HG03025 (cell line): ENCODE measurements around the gene TBC1D2B.
"Not testable (repeated sequence)": the region's sequence is repeated elsewhere in the genome, so short reads cannot be mapped to it uniquely, and the experiment has no call there.

Experiments
- ATAC-seq: cut with Tn5 transposase; IDR thresholded peaks from one replicate; pipeline ENCODE4 v1.9.1; 2021; ENCODE audit warnings: mild to moderate bottlenecking, moderate library complexity; ENCODE audit not compliant: unreplicated experiment, low FRiP score

The TBC1D2B gene

DNA sequence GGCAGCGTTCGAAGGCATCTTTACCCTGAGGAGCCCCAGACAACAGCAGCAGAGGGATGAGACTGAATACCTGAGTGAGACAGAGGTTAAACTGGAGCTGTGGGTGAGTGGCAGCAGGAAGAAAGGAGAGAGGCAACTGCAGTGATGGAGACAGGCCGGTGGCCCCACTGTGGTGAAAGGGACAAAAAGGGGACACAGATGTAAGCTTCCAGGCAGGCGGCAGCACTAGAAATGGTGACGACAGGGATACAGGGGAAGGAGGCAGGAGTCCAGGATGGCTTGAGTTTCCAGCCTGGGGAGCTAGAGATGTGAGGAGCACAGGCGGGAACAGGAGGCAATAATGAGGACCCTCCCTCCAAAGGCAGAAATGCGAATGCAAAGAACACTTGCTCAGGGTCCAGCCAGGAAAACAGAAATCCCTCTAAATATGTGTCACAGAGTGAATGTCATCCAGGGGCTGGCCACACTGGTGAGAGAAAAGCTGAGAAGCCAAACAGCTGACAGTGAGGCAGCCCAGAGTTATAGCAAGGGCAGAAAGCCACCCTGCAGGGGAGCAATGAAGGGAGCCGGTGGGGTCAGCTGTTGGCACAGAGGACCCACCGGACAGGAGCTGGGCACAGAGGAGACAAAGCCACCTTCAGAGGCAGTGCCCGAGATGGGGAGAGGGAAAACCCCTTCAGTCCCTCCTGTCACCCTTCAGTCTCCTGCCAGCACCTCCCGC is 70.1 kb downstream of the TBC1D2B start:
- ATAC-seq, result no peak

DNA sequence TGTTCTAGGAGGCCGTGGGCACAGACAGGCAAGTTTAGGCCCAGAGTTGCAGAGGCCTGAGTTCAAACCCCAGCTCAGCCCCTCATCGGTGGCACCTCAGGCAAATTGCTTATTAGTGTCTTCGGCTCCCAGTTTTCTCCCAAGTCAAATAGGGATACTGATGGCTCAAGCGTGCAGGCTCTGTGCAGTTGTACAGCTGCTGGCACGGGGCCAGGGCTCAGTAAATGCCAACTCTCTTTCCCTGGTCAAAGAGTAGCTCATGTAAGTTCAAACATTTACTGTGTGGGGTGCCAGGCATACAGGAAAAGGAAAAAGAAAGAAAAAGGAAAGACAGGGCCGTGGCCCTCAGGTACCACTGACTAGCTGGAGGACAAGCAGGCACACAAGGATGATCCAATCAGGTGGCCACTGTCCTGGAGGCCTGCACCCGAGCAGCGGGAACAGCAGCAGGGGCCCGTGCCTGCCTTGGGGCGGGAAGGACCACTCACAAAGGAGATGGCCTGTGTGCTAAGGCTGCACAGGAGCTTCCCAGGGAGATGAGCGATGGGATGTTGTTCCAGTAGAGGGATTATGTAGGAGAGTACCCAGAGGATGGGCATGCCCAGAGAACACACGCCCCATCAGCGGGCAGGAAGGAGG is 70.8 kb downstream of the TBC1D2B start:
- no peak for ATAC-seq

DNA sequence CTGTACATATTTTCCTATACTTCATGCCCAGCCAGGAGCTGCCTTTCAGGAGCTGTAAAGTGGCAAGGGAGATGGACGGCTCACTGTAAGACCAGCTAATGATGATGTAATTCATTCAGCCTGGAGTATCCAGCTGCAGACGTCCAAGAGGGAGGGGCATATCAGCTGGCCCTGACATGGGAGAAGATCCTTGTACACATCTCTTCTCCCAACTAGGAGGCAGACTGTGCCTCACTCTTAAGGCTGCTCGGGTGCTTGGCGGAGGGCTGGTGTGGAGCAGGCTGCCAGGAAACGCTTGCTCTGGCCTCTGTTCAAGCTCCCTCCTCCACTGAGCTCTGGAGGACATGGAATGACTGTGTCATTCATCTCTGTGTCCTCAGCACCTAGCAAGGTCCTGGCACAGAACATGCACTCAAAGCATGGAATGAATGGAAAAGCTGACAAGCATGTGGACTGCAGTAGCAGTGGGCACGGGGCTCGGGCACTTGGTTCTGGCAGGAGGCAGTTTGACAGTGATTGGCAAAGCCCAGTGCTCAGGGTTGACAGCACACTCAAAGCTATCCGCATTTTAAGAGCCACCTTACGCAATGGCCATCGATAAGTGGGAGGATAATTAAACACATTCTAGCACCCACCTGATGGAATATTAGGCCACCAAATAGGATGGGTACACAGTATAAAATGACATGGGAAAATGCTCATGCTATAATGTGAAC is 72.4 kb downstream of the TBC1D2B start:
- no peak for ATAC-seq

DNA sequence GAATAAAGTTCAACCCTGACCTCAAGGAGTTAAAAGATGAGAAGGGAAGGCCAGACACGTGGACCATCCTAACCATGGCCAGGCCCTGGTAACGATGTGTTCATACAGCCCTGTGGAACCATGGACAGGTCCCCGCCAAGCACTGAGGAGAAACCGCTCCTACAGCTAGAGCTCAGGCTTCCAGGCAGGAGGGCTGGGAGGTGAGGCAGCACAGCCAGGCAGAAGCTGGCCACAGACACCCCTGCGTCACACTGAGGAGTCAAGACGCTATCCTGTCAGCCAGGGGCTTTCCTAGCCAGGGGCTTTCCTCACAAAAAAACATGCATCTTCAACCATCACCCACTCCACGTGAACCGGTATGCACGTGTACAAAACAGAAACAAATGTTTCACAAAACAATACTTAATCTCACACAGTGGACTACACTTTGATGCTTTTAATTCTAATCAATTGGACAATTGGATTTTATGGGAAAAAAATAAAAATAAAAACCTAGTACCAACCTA is 73.2 kb downstream of the TBC1D2B start:
- no peak for ATAC-seq

DNA sequence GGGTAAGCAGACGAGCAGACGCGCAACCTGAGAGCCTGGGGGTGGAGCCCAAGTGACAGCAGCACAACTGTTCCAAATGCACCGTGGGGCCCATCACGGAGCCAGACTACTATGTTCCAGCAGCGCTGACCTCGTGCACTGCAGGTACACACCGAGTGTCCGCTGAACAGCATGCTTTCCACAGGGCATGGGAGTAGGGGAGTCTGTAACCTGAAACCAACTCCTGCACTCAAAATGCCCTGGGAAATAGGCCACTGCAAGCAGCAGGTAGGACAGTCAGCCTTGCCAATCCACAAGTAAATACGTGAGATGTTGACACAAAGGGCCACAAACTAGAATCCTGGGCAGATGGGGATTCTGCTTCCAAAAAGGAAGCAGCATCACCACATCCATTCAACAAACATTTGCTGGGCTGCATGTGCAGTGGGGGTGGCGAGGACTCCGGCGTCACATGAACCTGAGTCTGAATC is 73.9 kb downstream of the TBC1D2B start:
- no peak for ATAC-seq

DNA sequence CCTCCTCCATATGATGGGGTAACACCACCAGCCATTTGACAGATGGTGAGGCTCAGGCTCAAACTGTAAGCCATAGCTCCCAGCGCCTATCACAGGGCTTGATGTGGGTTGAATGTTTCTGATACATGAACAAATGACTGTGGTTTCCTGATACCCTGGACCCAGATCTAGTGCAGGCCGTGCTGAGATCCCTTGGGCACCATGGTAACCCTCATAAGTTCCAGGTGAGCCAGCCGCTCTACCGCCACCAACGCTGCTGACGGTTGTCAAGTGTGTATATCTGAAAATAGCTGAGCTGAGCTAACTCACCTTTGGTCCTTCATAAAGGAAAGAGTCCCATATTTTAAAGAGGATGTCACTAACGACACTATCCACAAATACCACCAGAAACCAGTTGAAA is 74.5 kb downstream of the TBC1D2B start:
- ATAC-seq, result no peak

DNA sequence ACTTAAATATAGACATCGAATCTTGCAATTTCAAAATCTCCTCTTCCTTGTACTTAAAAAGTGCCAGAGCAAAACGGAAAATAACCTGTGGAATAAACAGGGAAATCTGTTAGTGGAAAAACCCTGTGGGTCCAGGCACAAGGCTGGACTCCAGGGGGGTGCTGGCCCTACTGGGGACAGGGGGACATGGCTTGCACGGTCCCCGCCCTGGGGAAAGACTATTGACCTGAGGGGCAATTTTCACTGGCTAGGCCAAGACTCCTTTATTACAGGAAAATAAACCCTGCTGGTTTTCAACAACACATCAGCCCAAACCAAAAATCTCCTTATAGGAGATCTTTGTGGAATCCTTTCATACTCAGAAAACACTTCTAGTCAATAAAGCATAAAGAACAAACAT is 75.9 kb downstream of the TBC1D2B start:
- ATAC-seq, result no peak

DNA sequence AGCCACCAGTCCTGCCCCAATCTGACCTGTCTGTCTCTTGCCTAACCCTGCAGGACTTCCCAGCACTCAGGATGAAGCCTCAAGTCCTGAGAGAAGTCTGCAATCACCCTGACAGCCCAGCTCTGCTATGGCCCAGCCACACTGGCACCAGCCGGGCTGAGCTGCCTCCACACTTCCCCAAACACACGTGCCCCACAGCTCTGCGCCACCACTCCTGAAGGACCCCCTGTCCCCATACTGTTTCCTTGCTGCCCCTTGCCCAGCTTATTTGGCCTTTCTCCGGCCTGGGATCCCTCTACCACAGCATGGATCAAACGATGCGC is 76.6 kb downstream of the TBC1D2B start:
- ATAC-seq, result no peak

DNA sequence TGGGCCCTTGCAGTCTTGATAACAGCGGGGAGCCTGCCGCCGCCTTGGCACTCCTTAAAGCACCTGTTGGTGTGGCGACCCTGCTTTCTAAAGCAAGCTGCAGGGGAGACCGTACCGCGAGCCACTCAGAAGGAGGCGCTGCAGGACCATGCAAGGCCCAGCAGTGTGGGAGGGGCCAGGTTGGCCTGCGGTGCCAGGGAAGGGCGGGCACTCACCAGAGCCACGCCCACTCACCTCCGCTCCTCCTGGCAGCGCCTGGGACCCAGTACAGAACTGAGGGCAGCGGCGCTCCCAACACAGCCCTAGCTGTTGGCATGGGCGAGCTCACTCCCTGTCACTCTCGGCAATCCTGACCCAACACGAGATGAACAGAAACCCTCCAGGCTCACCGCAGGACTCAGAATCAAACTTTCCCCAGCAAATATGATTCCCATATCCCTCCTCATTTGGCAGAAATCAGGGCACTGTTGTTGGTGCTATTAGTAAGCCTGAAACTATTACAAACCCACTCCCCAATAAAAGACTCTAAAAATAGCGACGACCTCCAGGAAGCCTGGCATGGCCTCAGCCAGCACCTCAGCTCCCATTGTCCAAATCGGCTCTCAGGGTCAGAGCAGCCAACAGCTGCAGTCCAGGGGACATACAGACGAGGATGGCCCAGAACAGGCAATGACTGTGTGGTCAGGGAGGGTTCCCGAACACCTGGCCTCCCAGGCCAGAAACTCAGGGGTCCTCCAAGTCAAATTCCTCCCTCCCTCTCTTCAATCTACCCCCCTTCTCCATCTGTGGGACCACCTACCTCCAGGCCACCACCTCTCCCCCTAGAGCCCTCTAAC is 77.2 kb downstream of the TBC1D2B start:
- no peak for ATAC-seq

DNA sequence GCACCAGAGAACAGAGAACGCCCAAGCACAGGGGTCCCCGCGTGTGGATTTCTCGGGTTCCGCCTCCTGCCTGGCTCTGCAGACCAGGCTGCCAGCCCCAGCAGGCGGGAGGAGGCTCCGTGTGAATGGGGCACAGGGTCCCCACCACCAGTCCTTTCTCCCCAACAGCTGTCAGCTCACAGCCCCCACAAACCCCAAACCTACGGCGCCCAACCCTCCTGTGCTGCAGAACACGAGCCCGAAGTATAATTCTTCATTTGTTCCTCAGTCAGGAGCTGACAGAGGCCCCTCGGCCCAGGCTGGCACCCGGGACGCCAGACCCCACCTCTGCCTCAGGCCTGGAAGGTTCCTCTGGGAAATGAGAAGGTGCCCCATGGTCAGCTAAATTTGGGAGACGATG is 78.0 kb downstream of the TBC1D2B start:
- no peak for ATAC-seq

DNA sequence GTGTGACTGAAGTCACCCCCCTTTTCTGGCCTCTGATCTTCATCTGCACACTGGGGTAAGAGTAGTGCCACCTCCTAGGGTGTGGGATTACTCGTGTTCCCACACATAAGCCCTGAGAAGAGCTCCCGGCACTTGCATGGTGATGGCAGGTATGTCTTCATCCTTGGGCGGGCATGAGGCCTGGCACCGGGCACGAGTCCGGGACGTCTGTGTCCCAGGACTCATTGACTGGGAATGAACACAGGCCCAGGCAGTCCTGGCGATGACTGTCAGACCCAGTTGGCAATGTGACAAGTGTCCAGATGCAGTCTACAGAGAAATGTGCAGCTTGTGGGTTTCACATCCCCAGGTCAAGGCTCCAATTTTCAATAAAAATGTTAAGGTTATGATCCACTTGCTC is 78.9 kb downstream of the TBC1D2B start:
- no peak for ATAC-seq

DNA sequence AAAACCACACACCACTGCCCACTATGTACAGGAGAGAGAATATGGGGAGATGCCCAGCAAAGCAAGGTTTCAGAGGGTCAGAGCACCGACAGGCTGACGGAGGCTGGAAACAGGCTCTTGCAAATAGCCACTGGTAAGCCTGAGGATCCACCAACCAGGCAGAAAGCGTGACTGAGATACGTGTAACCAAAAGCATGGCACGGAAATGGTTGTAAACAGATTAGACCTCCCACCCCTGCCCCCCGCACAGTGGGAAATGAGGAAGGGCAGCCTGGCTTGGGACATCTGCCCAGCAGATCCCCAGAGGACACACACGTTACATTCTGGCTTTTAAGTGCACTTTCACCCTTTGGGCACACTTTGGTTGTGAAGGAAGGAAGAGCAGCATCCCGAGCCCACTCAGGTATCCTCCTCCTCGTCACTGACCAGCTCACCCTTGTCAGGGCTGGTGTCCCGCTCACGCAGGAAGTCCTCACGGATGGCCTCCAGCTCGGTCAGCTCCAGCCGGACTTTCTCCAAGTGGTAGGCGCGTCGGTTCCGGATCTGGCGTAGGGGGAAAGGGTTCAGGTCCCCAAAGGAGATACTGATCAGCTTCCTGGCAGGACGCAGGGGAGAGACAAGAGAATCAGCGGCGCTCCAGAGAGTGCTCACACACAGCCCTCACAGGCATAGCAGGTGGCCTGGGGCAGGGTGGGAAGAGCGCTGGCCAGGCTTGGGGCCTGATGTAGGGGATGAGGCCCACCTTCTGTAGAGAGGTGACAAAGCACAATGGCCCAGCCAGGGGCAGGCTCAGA is 79.6 kb downstream of the TBC1D2B start:
- ATAC-seq, result not testable (repeated sequence)

DNA sequence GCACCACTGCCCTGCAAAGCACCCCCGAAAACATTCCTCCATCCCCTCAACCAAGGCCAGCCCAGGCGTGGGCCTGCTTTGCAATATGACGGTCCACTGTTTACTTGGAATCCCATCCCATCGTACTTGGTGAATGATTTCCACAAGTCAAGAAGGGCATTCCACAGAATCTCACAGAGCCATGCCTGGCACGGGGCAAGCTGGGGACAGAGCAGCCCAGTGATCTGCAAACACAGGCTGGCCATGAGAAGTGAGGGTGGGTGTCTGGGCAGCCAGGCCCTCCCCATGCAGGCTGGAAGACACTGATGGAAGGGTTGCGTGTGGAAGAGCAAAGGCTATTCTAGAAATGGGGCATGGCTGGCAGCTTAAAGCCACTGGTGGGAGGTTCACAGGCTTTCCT is 80.3 kb downstream of the TBC1D2B start:
- ATAC-seq, result not testable (repeated sequence)

DNA sequence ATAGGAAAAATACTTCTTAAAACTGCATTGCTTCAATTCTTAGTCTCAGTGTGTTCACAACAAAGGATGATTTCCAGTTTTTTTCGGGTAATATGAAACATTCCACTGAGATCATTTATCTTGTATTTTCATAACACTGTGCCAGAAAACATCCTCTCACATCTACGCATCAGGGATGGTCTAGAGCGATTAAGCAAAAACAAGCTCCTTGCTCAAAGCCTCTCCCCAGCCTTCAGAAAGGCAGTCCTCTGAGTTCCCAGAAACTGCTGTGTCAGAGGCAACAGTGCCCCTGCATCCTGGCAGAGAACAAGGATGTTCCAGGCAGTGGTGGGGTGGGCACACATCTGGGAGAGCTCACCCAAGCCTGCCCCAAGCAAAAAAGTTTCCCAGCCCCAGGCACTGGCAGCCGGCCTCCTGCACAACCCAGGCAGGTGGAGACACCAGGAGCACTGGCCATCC is 80.8 kb downstream of the TBC1D2B start:
- ATAC-seq, result not testable (repeated sequence)

DNA sequence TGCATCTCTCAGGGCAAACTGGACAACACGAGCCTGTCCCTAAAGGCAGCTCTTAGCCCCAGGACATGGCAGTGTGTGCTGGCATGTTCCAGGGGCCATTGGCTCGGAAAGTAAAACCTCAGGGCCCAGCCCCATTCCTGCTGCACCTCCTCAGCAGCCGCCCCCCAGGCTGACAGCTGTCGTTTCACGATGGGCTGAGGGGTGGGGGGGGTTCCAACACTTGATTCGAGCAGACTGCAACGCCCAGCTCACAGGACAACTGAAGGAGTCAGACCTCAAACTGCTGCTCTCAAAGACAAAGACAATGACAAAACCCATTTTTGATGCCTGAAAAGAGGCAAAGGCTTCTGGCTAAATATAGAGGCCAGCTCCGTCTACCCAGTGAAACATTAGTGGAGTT is 81.3 kb downstream of the TBC1D2B start:
- ATAC-seq, result not testable (repeated sequence)

DNA sequence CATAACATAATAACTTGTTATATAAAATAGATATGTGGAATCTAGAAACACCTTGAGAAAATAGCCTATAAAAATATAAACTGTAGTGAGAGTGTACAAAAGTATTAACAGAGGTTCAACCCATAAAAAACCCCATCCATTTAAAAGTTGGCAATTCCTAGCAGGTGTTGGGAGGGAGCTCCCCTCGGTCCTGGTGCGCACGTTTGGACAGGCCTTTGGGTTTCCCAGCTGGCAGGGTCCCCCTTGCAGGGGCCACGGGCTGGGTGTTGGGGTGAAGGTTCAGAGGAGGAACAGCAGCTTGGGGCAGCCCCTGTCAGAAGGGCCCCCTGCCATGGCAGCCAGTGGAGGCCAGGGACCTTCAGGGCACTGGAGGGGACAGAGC is 82.0 kb downstream of the TBC1D2B start:
- not testable (repeated sequence) for ATAC-seq

DNA sequence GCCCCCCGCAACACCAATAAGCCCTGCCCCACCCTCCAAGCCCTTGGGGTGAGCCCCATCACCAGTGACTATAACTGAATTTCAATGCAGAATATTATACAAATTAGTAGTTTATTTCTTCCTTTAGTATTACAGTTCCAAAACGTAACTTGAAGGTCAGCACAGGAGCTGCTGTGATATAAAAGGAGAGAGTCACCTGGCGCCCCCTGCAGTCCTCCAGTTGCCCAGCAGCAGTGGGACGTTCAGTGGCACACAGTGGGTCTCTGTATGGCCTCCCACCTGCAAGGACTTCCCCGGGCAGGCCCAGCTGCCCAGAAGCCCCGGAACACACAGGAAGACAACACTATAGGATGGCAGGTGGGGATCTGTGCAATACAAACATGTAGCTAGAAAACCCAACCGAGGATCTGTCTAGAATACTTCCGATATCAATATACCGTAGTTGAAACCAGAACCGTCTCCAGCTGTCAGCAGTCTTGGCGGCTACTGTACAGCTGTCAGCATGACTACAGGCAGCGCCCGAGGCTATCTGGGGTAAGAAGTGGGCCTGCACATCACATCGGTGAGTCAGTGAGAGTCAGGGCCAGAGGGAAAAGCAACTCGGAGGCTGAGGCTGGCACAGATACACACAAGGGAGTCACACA is 82.5 kb downstream of the TBC1D2B start:
- ATAC-seq, result not testable (repeated sequence)

DNA sequence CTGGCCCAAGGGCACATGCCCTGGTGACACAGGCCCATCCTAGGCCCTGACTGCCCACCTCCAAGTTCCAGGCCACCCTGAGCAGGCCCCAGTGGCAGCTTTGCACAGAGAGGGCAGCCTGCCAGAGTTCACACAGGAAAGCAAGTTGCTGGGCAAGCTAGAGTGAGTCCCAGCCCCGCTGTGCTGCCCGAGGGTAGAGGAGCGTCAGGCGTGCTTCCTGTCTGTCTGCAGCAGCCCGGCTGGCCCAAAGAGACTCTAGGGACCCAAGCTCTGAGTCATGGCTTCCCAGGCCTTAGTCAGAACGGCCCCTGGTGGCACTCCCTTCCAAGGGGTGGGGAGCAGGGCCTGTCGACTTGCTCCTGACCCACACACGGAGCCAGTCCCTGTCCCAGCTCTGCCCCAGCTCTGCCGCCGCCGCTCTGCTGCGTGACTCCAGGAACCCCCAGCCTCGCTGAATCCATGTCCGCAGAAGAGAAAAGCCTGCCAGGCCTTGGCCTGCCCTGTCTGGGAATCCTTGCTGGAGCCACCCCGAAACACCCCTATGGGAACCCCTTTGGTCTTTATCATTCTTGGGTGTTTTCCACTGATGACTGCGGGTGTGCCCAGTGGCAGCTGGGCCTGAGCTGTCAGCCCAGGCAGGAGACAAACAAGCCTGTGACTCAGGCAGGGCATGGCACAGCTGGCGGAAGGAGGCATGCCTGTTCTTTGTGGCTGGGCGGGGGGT is 83.4 kb downstream of the TBC1D2B start:
- ATAC-seq, result peak; percentile 49
